ENCODE results near the gene FYB2. TPM values are rescaled to one million over a fixed set of nuclear protein-coding genes. Genes with fewer than 3 reads are reported as not detected.

FYB2 gene
- total and polyA plus RNA-seq, 10 of the 15 experiments (the other 5 are each of a cell fraction or from before 2014, with no cell fraction given) = 0.04 to 0.16 (median 0.05) TPM; not detected in 4

GRCh38 chr1:56827711-56828110, 8.5 kb upstream of the FYB2 start (continued):
- TF ChIP-seq, protein P1, sequence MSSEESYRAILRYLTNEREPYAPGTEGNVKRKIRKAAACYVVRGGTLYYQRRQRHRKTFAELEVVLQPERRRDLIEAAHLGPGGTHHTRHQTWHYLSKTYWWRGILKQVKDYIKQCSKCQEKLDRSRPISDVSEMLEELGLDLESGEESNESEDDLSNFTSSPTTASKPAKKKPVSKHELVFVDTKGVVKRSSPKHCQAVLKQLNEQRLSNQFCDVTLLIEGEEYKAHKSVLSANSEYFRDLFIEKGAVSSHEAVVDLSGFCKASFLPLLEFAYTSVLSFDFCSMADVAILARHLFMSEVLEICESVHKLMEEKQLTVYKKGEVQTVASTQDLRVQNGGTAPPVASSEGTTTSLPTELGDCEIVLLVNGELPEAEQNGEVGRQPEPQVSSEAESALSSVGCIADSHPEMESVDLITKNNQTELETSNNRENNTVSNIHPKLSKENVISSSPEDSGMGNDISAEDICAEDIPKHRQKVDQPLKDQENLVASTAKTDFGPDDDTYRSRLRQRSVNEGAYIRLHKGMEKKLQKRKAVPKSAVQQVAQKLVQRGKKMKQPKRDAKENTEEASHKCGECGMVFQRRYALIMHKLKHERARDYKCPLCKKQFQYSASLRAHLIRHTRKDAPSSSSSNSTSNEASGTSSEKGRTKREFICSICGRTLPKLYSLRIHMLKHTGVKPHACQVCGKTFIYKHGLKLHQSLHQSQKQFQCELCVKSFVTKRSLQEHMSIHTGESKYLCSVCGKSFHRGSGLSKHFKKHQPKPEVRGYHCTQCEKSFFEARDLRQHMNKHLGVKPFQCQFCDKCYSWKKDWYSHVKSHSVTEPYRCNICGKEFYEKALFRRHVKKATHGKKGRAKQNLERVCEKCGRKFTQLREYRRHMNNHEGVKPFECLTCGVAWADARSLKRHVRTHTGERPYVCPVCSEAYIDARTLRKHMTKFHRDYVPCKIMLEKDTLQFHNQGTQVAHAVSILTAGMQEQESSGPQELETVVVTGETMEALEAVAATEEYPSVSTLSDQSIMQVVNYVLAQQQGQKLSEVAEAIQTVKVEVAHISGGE (CRISPR knock-in tag; IDR thresholded peaks at IDR 0.05) = no peak
- TF ChIP-seq HCFC1 (IDR thresholded peaks at IDR 0.05; ENCODE audit: low read length) (no peak), ZZZ3 (IDR thresholded peaks at IDR 0.05; ENCODE audit: control insufficient read depth, insufficient read length, low read depth) (no peak)

GRCh38 chr1:56825436-56825835, 6.2 kb upstream of the FYB2 start:
- H3K79me2 ChIP-seq (ENCODE audit: control insufficient read depth, insufficient read depth, low read length) = no peaks in the 10 kb centered on the region
- FAIRE-seq (no peak), ATAC-seq (no peak), DNase-seq (ENCODE audit: low read depth, low spot score) (no peak)
- H3K4me1 ChIP-seq (ENCODE audit: control insufficient read depth, insufficient read depth, low read length) = no peaks in the 10 kb centered on the region
- no peaks in the 10 kb centered on the region for H4K20me1 ChIP-seq (ENCODE audit: control insufficient read depth, insufficient read depth)
- ChIA-PET SMC1A (ENCODE audit: uncharacterized antibody, unreplicated experiment) (interaction anchor here (1.0 to 1.2 kb wide), 2 partner anchors 11 to 69 kb away, joined by 3 read pairs; no protein-coding TSS in a partner anchor), CTCF (interaction anchor here (1.0 kb wide), 1 partner anchor 22 kb away, joined by 3 read pairs; no protein-coding TSS in a partner anchor), POLR2A (no interaction called here), RAD21 (ENCODE audit: unreplicated experiment) (no interaction called here)
- H3K27ac ChIP-seq (ENCODE audit: control insufficient read depth, insufficient read depth) = no peak overlapping the region
- H3K27me3 ChIP-seq (replicated peaks in 1 of 2; ENCODE audit: control insufficient read depth in 2 of 2, insufficient read depth in 2 of 2, low read length in 1 of 2) = peaks cover 0 to 1% of the 10 kb centered on the region in 2 experiments; a peak in 2 of 4 replicates
- no TSS peak for BruUV-seq (replicated peaks)
- intact Hi-C loops (cut with micrococcal nuclease; ENCODE audit: unreplicated experiment) = no loop called here
- in situ Hi-C loops (cut with MboI) = loop anchor here (5.0 to 25.0 kb wide), 2 partner anchors 1222 to 1737 kb away; no protein-coding TSS in a partner anchor
- H3K9me3 ChIP-seq (replicated peaks; ENCODE audit: control insufficient read depth, insufficient read depth, low read length) = no peaks in the 10 kb centered on the region
- WGBS (ENCODE audit: insufficient coverage, insufficient replicate concordance, low lambda C conversion rate, missing lambda C conversion rate) = 58% methylated on average over 4 of the region's 4 CpGs
- no peak overlapping the region for H3K9ac ChIP-seq (ENCODE audit: control insufficient read depth, insufficient read depth, low read length)
- H3K36me3 ChIP-seq (ENCODE audit: control insufficient read depth in 2 of 2, insufficient read depth in 2 of 2, low read length in 1 of 2) = no peaks in the 10 kb centered on the region
- H2AFZ ChIP-seq (ENCODE audit: control insufficient read depth, low read depth, low read length) = no peak overlapping the region
- H3K4me2 ChIP-seq (ENCODE audit: control insufficient read depth, insufficient read depth) = no peak overlapping the region
- H3K4me3 ChIP-seq = no peak overlapping the region
- TF ChIP-seq SMC3 (IDR thresholded peaks at IDR 0.05; ENCODE audit: borderline replicate concordance, low read length) (no peak), PBX3 (IDR thresholded peaks at IDR 0.05; ENCODE audit: insufficient replicate concordance, low read depth, low read length) (no peak), CBX5 (IDR thresholded peaks at IDR 0.05; ENCODE audit: low read depth) (no peak), SIX5 (IDR thresholded peaks at IDR 0.05; ENCODE audit: low read depth, low read length, severe bottlenecking) (no peak), GABPA (IDR thresholded peaks at IDR 0.05; ENCODE audit: low read depth) (no peak), HCFC1 (IDR thresholded peaks at IDR 0.05; ENCODE audit: low read length) (no peak), KAT2A (conservative IDR thresholded peaks at IDR 0.05; ENCODE audit: control insufficient read depth, low read depth, low read length) (no peak), RUNX3 (IDR thresholded peaks at IDR 0.05; ENCODE audit: low read length) (no peak), ZNF384 (IDR thresholded peaks at IDR 0.05; ENCODE audit: borderline replicate concordance, low read depth, low read length) (no peak), POLR2A (IDR thresholded peaks at IDR 0.05; ENCODE audit: low read depth, low read length) (no peak)
- TF ChIP-seq, protein P2, sequence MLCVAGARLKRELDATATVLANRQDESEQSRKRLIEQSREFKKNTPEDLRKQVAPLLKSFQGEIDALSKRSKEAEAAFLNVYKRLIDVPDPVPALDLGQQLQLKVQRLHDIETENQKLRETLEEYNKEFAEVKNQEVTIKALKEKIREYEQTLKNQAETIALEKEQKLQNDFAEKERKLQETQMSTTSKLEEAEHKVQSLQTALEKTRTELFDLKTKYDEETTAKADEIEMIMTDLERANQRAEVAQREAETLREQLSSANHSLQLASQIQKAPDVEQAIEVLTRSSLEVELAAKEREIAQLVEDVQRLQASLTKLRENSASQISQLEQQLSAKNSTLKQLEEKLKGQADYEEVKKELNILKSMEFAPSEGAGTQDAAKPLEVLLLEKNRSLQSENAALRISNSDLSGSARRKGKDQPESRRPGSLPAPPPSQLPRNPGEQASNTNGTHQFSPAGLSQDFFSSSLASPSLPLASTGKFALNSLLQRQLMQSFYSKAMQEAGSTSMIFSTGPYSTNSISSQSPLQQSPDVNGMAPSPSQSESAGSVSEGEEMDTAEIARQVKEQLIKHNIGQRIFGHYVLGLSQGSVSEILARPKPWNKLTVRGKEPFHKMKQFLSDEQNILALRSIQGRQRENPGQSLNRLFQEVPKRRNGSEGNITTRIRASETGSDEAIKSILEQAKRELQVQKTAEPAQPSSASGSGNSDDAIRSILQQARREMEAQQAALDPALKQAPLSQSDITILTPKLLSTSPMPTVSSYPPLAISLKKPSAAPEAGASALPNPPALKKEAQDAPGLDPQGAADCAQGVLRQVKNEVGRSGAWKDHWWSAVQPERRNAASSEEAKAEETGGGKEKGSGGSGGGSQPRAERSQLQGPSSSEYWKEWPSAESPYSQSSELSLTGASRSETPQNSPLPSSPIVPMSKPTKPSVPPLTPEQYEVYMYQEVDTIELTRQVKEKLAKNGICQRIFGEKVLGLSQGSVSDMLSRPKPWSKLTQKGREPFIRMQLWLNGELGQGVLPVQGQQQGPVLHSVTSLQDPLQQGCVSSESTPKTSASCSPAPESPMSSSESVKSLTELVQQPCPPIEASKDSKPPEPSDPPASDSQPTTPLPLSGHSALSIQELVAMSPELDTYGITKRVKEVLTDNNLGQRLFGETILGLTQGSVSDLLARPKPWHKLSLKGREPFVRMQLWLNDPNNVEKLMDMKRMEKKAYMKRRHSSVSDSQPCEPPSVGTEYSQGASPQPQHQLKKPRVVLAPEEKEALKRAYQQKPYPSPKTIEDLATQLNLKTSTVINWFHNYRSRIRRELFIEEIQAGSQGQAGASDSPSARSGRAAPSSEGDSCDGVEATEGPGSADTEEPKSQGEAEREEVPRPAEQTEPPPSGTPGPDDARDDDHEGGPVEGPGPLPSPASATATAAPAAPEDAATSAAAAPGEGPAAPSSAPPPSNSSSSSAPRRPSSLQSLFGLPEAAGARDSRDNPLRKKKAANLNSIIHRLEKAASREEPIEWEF (IDR thresholded peaks at IDR 0.05; ENCODE audit: insufficient replicate concordance, low read depth, low read length) = no peak

All from GM12878 (cell line).